Measurements from ENCODE around the gene CPEB3.

GRCh38 chr10:92202536-92202935 is 88.3 kb downstream of the CPEB3 start:
- TF ChIP-seq, protein P1, sequence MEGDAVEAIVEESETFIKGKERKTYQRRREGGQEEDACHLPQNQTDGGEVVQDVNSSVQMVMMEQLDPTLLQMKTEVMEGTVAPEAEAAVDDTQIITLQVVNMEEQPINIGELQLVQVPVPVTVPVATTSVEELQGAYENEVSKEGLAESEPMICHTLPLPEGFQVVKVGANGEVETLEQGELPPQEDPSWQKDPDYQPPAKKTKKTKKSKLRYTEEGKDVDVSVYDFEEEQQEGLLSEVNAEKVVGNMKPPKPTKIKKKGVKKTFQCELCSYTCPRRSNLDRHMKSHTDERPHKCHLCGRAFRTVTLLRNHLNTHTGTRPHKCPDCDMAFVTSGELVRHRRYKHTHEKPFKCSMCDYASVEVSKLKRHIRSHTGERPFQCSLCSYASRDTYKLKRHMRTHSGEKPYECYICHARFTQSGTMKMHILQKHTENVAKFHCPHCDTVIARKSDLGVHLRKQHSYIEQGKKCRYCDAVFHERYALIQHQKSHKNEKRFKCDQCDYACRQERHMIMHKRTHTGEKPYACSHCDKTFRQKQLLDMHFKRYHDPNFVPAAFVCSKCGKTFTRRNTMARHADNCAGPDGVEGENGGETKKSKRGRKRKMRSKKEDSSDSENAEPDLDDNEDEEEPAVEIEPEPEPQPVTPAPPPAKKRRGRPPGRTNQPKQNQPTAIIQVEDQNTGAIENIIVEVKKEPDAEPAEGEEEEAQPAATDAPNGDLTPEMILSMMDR (IDR thresholded peaks at IDR 0.05) = no peak
- no peak for TF ChIP-seq POLR2A (IDR thresholded peaks at IDR 0.05)

All from adrenal gland (tissue), 5 donors.